C4-2B (cell line): ENCODE results near the gene CCSER1.

Experiments
- CTCF ChIP-seq: fragments of 450-650 bp; conservative IDR thresholded peaks from 2 replicates; pipeline ENCODE4 v1.5.1; 2017; ENCODE audit warnings: mild to moderate bottlenecking
- ZFX ChIP-seq: fragments of 450-650 bp; IDR thresholded peaks from 2 replicates; pipeline ENCODE4 v1.6.1; 2017

DNA sequence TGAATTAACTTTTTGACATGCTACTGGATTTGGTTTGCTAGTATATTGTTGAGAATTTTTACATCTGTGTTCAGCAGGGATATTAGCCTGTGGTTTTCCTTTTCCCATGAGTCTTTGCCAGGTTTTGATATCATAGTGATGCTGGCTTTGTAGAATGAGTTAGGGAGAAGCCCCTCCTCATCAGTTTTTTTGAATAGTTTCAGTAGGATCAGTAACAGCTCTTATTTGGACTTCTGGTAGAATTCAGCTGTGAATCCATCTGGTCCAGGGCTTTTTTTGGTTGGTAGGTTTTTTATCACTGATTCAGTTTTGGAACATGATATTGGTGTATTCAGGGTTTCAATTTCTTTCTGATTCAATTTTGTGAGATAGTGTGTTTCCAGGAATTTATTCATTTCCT lies 1386.1 kb downstream of the CCSER1 start:
- TF ChIP-seq CTCF = no peak
- no peak for TF ChIP-seq ZFX
